ENCODE data around the gene B3GNT4.

B3GNT4 gene

GRCh38 chr12:122203301-122204166 lies at the start of gene B3GNT4:
Gene B3GNT4 (plus strand): TSS chr12:122203709. CDS start chr12:122204619, 910 bp downstream.
- peak; percentile 52 for ATAC-seq
- Mint-ChIP-seq H3K9me3 (no peaks in the 10 kb centered on the region), H3K4me1 (peaks cover 14% of the 10 kb centered on the region), H3K36me3 (ENCODE audit: low read depth) (peaks cover 7% of the 10 kb centered on the region), H3K27ac (no peak within 1 kb of the TSS), H3K27me3 (peaks cover 26% of the 10 kb centered on the region), H3K4me3 (peak within 1 kb of the TSS; percentile 74)
- peak; percentile 67 for DNase-seq

- no peak for DNase-seq
- no peaks in the 10 kb centered on the region for H3K27me3 Mint-ChIP-seq
- no peak overlapping the region for H3K4me3 Mint-ChIP-seq
- ATAC-seq = no peak
- H3K4me1 Mint-ChIP-seq = peaks cover 2% of the 10 kb centered on the region
- H3K36me3 Mint-ChIP-seq (ENCODE audit: low read depth) = no peaks in the 10 kb centered on the region
- no peak overlapping the region for H3K27ac Mint-ChIP-seq
- H3K9me3 Mint-ChIP-seq = no peaks in the 10 kb centered on the region
These were observed 47.8 kb upstream of the B3GNT4 start for GRCh38 chr12:122155705-122156104.

GRCh38 chr12:122158700-122159285 lies 44.7 kb upstream of the B3GNT4 start:
- Mint-ChIP-seq H3K27me3 (no peaks in the 10 kb centered on the region), H3K4me3 (no peak overlapping the region), H3K36me3 (ENCODE audit: low read depth) (no peaks in the 10 kb centered on the region), H3K4me1 (peaks cover 18% of the 10 kb centered on the region), H3K9me3 (no peaks in the 10 kb centered on the region), H3K27ac (no peak overlapping the region)
- DNase-seq = no peak
- ATAC-seq = no peak

- H3K27me3 Mint-ChIP-seq = no peaks in the 10 kb centered on the region
- H3K27ac Mint-ChIP-seq = no peak overlapping the region
- no peak overlapping the region for H3K4me3 Mint-ChIP-seq
- peaks cover 20% of the 10 kb centered on the region for H3K4me1 Mint-ChIP-seq
- DNase-seq (no peak), ATAC-seq (no peak)
- H3K9me3 Mint-ChIP-seq = no peaks in the 10 kb centered on the region
- H3K36me3 Mint-ChIP-seq (ENCODE audit: low read depth) = no peaks in the 10 kb centered on the region
These were observed 43.6 kb upstream of the B3GNT4 start for GRCh38 chr12:122159882-122160281.

- Mint-ChIP-seq H3K4me3 (no peak overlapping the region), H3K9me3 (no peaks in the 10 kb centered on the region), H3K36me3 (ENCODE audit: low read depth) (no peaks in the 10 kb centered on the region), H3K27me3 (peaks cover 2% of the 10 kb centered on the region), H3K4me1 (peaks cover 20% of the 10 kb centered on the region), H3K27ac (no peak overlapping the region)
- ATAC-seq = no peak
- no peak for DNase-seq
These were observed 42.7 kb upstream of the B3GNT4 start for GRCh38 chr12:122160761-122161160.

- DNase-seq (no peak), ATAC-seq (no peak)
- Mint-ChIP-seq H3K4me3 (peak overlapping the region; percentile 26), H3K27me3 (peaks cover 2% of the 10 kb centered on the region), H3K9me3 (no peaks in the 10 kb centered on the region), H3K36me3 (ENCODE audit: low read depth) (no peaks in the 10 kb centered on the region), H3K27ac (no peak overlapping the region), H3K4me1 (peaks cover 22% of the 10 kb centered on the region)
These were observed 41.8 kb upstream of the B3GNT4 start for GRCh38 chr12:122161682-122162081.

- Mint-ChIP-seq H3K4me3 (no peak overlapping the region), H3K9me3 (no peaks in the 10 kb centered on the region), H3K27me3 (peaks cover 2% of the 10 kb centered on the region), H3K27ac (no peak overlapping the region), H3K36me3 (ENCODE audit: low read depth) (no peaks in the 10 kb centered on the region), H3K4me1 (peaks cover 29% of the 10 kb centered on the region)
- ATAC-seq (no peak), DNase-seq (no peak)
These were observed 40.5 kb upstream of the B3GNT4 start for GRCh38 chr12:122162976-122163375.

GRCh38 chr12:122166422-122167349 lies 36.8 kb upstream of the B3GNT4 start:
- Mint-ChIP-seq H3K4me1 (peaks cover 23% of the 10 kb centered on the region), H3K27ac (peak overlapping the region; percentile 44), H3K36me3 (ENCODE audit: low read depth) (no peaks in the 10 kb centered on the region), H3K9me3 (no peaks in the 10 kb centered on the region), H3K4me3 (no peak overlapping the region), H3K27me3 (peaks cover 4% of the 10 kb centered on the region)
- peak; percentile 48 for DNase-seq
- peak; percentile 81 for ATAC-seq

- Mint-ChIP-seq H3K36me3 (ENCODE audit: low read depth) (no peaks in the 10 kb centered on the region), H3K4me1 (peaks cover 16% of the 10 kb centered on the region), H3K27ac (peak overlapping the region; percentile 44), H3K27me3 (peaks cover 4% of the 10 kb centered on the region), H3K9me3 (no peaks in the 10 kb centered on the region), H3K4me3 (no peak overlapping the region)
- peak; percentile 9 for ATAC-seq
- no peak for DNase-seq
These were observed 36.1 kb upstream of the B3GNT4 start for GRCh38 chr12:122167356-122167925.

GRCh38 chr12:122168492-122168891 lies 35.0 kb upstream of the B3GNT4 start:
- H3K27me3 Mint-ChIP-seq = peaks cover 4% of the 10 kb centered on the region
- no peaks in the 10 kb centered on the region for H3K36me3 Mint-ChIP-seq (ENCODE audit: low read depth)
- DNase-seq (no peak), ATAC-seq (no peak)
- H3K4me1 Mint-ChIP-seq = peaks cover 12% of the 10 kb centered on the region
- no peaks in the 10 kb centered on the region for H3K9me3 Mint-ChIP-seq
- no peak overlapping the region for H3K4me3 Mint-ChIP-seq
- no peak overlapping the region for H3K27ac Mint-ChIP-seq

- Mint-ChIP-seq H3K36me3 (ENCODE audit: low read depth) (no peaks in the 10 kb centered on the region), H3K4me1 (peaks cover 18% of the 10 kb centered on the region), H3K4me3 (no peak overlapping the region), H3K27ac (no peak overlapping the region), H3K27me3 (peaks cover 2% of the 10 kb centered on the region), H3K9me3 (no peaks in the 10 kb centered on the region)
- DNase-seq = no peak
- ATAC-seq = no peak
These were observed 32.1 kb upstream of the B3GNT4 start for GRCh38 chr12:122171399-122171798.

- ATAC-seq (no peak), DNase-seq (no peak)
- Mint-ChIP-seq H3K27me3 (peaks cover 2% of the 10 kb centered on the region), H3K36me3 (ENCODE audit: low read depth) (no peaks in the 10 kb centered on the region), H3K4me3 (no peak overlapping the region), H3K4me1 (peaks cover 9% of the 10 kb centered on the region), H3K9me3 (no peaks in the 10 kb centered on the region), H3K27ac (no peak overlapping the region)
These were observed 31.1 kb upstream of the B3GNT4 start for GRCh38 chr12:122172262-122172939.

- Mint-ChIP-seq H3K36me3 (ENCODE audit: low read depth) (no peaks in the 10 kb centered on the region), H3K27ac (no peak within 1 kb of the TSS), H3K9me3 (no peaks in the 10 kb centered on the region), H3K4me1 (peaks cover 9% of the 10 kb centered on the region), H3K4me3 (peak within 1 kb of the TSS; percentile 27), H3K27me3 (peaks cover 2% of the 10 kb centered on the region)
- peak; percentile 85 for ATAC-seq
- no peak for DNase-seq
These were observed 29.2 kb upstream of the B3GNT4 start, which contains the start of gene IL31 for GRCh38 chr12:122174155-122174845. Gene IL31 (minus strand): TSS chr12:122174221. CDS start chr12:122174172, 49 bp downstream.

All from activated naive CD8-positive, alpha-beta T cell treated with anti-CD3 and anti-CD28 coated beads, Interleukin-2, amount 50 U/mL, for 24 hours (primary cell).